GM19395 (cell line): Measurements from ENCODE around the gene ZFP57.
"Not testable (repeated sequence)": the region's sequence is repeated elsewhere in the genome, so short reads cannot be mapped to it uniquely, and the experiment has no call there.

Experiments used
- ATAC-seq: cut with Tn5 transposase; IDR thresholded peaks from one replicate; pipeline ENCODE4 v1.9.1; 2021; ENCODE audit warnings: mild to moderate bottlenecking, moderate library complexity; ENCODE audit not compliant: unreplicated experiment

Gene ZFP57

DNA sequence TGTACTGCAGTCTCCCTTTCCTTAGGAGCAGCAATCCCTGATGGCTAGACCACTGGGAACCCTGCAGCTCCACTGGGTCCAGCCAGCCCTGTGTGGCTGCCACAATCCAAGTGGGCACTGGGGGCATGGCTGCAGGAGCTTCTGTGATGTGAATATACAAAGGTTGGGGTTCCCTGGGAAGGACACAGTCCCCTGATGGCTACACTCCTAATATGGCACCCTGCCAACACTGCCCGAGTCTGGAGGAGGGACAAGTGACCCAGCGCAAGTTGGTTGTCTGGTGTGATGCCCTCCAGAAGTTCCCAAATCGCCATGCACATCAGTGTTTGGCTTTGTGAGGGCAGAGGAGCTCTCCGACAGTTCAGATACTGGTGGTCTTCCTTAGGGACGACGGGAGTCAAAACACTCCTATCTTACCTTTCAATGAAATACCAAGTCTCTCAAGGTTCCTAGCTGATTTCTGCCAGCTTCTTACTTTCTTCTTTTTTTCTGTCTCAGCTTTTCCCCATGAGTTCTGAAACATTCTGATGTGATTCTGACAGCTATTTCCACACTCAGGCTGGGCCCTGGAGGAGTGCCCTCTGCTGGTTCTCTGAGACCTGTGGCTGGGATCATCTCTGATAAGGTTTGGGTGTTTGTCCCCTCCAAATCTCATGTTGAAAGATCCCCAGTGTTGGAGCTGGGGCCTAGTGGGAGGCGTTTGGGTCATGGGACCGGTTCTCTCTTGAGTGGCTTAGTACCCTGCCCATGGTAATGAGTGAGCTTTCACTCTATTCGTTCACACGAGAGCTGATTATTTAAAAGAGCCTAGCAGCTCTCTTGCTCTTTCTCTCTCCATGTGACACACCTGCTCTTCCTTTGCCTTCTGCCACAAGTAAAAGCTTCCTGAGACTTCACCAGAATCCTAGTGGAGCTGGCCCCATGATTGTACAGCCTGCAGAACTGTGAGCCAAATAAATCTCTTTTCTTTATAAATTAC lies 15.5 kb upstream of the ZFP57 start:
- ATAC-seq, result no peak

DNA sequence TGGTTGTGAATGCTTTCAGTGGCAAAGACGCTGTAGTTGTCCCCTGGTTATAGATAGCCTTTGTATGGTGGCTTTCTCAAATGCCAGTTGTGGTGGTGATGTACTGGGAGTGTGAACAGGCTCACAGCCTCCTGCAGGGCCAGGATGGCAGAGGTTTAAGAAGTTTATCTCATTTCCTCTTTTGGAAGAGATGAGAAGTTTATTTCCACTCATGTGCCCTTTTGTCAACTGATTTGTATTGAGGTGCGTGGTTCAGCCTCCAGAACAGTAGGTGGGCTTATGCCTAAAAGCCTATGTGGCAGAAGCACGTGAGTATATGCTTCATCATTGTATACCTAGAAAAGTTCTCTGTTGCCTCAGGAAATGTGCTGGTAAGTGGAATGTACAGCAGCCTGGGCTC lies 13.7 kb upstream of the ZFP57 start:
- ATAC-seq, result no peak

DNA sequence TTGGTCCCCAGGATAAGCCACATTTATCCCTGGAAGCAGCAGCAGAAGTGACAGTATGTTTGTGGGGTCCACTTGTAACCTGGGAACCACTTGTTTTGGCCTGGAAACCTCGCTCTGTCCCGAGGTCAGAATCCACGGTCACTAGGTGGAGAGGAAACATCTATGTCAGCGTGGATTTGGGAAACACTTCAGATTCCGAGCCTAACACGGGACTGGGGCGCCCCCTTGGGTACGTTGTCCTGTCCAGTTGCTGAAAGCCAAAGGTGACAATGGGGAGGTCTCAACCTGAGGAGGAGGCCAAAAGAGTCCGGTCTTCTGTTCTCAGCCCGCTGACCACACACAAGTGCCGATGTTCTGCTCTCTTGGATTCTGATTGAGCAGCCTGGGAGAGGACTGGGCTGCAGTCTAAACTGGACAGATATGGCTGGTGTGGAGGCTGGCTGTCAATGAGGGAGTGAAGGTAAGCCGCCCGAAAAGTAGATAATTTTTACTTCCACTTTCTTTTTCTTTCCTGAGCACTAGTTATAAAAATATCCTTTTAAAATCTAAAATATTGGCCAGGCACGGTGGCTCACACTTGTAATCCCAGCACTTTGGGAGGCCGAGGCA lies 4.9 kb upstream of the ZFP57 start:
- ATAC-seq, result no peak

DNA sequence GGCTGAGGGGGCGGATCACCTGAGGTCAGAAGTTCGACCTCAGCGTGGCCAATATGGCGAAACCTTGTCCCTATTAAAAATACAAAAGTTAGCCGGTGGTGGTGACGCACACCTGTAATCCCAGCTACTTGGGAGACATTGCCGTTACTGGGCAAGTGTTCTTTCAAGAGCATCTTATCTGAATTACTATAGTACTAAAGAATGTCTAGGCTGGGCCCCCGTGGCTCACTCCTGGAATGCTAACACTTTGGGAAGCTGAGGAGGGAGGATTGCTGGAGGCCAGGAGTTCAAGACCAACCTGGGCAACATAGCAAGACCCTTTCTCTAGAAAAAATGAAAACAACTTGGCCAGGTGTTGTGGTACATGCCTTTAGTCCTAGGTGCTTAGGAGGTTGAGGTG lies 859 bp upstream of the ZFP57 start:
- ATAC-seq, result no peak

DNA sequence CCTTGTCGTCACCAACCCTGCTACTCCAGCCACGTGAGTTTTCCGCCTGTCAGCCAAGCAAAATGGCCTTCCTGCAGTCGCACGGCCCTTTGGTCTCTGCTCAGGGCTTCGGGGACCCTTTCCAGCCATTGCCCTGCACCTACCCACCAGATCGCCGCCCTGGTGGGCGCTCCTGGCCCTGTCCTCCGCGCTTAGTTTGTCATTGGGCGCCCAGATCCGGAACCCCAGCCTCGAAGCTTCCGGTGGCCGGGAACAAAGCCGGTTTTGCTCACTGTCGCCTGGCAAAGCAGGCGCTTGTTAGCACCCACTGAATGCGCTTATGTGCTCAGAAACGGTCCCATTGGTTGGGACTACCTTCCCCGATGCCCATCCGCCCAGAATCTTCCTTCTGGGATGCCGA lies 536 bp downstream of the ZFP57 start:
- no peak for ATAC-seq

DNA sequence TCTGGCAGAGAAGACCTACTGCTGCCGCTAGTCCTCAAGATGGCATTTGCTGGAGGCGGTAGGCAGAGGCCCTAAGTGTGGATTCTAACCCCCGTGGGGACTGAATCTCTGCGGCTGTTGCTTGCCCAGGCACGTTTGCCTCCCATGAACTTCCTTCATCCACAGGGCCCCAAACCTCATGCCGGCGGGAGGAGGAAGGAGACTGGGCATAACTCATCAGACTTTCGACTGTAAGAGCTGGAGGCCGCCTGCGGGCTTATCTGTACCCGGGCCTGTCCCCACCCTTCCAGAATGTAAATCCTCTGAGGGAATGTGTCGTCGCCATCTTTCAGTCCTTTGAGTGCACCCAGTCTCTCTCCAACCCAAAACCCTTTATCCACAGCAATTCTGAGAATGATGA lies 990 bp downstream of the ZFP57 start:
- ATAC-seq, result no peak

DNA sequence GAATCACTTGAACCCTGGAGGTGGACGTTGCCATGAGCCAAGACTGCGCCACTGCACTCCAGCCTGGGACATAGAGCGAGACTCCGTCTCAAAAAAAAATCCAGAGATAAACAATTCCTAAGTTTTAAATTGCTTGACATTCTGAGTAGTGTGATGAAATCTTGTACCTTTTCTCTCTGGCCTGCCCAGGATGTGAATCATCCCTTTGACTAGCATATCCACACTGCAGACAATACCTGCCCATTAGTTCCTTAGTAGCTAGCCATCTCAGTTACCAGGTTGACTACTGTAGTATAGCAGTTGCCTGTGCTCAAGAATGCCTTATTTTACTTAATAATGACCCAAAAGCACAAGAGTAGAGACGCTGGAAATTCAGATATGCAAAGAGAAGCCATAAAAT lies 2.8 kb downstream of the ZFP57 start:
- no peak for ATAC-seq

DNA sequence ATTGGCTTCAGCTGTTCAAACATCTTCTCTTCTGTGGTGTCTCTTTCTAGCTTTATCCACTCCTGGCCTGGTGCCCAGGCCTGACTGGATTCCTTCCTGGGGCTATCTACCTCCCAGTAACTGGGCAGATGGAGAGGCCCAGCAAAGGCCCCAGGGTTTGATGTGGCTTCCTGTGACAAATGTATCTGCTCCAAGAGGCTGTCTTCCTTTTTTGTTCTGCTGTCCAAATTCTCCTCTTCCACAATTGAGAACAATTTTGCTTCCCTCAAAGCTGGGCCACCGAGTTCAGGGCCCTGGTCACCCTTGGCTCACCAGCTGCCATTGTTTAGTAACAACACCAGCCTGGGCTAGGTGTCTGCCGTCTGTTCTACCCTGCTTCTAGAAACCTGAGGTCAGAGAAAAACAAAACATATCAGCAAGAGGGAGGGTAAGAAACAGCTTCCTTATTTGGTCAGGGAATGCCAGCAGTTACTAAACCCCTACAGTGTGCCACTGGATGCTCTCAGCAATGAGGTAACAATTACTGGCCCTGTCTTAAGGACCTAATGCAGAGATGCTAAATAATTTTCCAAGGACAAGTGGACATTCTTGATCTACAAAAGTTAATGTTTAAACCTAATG lies 3.9 kb downstream of the ZFP57 start:
- ATAC-seq, result no peak

DNA sequence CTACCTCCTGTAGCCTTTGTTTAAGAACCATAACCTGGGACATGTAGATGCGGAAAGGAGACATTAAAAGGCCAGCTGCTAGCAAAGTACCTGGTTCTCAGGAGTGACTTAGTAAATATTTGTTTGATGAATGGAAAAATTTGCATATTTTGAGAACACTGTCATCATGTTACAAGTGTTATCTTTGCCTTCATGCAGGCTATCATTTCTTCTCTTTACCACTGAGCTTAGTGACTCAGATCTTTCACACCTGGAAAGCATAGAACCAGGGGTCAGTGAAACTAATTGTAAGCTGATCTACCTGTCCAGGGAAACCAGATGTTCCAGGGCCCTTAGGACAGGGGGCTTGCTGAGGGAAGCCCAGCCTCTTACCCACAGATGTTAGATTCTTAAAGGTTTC lies 5.4 kb downstream of the ZFP57 start:
- ATAC-seq, result no peak

DNA sequence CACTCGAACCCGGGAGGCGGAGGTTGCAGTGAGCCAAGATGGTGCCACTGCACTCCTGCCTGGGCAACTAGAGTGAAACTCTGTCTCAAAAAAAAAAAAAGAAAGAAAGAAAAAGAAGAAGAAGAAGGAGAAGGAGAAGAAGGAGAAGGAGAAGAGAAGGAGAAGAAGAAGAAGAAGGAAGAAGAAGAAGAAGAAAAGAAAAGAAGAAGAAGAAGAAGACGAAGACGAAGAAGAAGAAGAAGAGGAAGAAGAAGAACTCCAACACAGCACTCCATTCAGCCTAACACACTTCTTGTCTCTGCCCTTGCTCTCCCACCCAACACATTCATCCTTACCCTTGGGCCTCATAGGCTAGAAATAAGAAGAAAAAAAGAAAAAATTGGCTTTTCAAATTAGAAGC lies 6.9 kb downstream of the ZFP57 start:
- no peak for ATAC-seq

DNA sequence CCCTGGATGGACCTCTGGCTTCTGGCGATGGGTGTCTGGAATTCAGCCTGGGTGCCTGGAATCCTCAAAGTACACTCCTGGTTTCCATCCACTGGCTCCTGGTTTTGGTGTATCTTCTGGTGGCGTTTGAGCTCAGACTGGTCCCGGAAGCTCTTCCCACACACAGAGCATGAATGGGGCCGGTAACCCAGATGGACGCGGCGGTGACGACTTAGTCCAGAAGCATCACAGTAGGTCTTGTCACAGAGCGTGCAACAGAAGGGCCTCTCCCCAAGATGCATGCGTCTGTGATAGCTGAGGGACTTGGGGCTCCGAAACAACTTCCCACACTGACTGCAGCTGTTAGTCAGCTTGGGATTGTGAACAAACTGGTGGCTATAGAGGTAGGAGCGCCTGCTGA lies 7.8 kb downstream of the ZFP57 start:
- no peak for ATAC-seq

DNA sequence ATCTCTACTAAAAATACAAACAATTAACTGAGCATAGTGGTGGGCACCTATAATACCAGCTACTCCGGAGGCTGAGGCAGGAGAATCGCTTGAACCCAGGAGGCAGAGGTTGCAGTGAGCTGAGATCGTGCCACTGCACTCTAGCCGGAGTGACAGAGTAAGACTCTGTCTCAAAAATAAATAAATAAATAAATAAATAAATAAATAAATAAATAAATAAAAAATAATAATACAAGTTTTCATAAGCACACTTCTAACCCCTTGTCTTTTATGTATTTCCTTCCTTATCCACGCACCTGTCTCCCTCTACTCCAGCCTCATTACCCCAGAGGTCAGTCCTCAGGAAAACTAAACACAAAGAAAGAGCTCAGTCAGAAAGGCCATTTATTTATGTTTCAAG lies 8.8 kb downstream of the ZFP57 start:
- not testable (repeated sequence) for ATAC-seq

DNA sequence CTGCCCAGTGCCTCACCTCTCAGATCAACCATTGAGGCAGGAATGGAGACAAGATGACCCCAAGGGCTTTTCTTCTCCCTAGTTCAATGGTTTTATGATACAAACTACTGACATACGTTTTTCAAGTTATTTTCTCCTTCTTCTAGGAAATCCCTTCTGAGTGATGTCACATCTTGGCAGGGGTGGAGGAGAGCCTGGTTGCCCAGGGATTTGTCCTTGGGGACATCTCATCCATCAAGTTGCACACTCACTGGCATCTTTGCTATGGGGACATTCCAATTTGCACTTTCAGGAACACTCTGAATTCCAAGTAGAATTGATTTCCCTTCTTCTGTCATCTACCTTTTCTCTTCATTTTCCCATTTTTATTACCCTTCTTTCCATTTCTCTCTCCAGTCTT lies 9.9 kb downstream of the ZFP57 start:
- no peak for ATAC-seq

DNA sequence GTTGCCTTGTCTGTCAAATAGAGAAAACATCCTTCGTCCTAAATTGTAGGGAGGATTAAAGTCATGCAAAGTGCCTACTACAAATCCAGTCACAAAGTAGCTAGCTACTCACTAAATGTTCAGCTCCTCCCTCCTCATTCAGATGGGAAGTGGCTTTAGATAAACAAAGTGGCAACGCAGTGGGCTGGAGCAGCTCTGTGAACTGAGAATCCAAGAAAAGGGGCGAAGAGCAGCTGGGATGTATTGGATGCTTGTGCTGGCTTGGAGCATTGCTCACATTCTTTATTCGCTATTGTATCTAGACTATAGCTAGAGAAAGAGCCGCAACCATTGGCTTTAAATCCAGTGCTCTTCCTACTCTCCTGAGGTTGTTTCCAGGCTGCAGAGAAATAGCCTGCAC lies 13.8 kb downstream of the ZFP57 start:
- no peak for ATAC-seq

DNA sequence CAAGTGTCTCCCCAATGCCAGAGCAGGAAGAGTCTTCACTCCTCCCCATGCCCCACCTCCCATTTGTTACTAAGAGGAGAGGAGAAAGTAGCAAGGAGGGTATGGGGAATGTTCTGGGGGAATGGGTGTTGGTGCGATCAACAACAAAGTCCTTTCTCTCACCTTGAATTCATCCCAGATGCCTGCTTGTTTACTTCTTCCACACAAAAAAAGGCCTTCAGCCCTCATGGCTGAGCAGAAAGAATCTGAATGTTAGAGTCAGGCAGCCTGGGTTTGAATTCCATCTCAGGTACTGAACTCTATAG lies 14.2 kb downstream of the ZFP57 start:
- no peak for ATAC-seq

DNA sequence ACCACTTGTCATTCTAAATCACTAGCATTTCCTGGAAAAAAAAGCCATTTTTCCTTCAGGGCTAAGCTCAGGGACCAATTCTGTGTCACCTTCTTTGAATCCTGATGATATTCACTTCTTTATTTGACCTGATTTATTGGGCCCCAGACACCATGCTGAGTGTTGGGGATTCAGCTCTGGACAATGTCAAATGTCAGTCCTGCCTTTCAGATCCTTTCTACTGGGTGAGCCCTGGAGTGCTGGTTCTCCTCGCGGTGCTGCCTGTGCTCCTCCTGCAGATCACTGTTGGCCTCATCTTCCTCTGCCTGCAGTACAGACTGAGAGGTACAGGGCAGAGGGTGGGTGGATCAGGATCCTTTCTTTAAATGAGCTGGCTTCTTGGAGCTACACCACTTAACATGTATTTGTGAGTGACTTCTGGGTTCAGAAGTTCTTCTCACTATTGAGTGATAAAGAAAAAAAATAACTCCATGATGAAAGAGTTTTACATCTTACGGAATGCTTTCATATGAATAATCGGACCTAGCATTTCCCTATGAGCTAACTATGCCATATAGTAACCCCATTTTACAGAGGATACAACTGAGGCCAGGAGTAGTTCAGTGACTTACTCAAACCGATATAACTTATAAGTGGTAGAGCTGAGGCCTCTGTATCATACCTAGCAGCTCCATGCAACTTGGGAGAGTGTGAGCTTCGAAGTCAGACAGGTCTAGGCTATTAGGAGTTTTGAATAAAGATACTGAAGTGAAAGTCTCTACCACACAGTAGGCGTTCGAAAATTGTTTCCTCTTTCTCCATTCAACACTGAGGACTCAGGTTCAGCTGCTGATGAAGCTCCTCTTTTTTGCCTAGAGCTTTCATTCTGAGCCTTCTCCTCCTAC lies 14.8 kb downstream of the ZFP57 start:
- ATAC-seq, result no peak

DNA sequence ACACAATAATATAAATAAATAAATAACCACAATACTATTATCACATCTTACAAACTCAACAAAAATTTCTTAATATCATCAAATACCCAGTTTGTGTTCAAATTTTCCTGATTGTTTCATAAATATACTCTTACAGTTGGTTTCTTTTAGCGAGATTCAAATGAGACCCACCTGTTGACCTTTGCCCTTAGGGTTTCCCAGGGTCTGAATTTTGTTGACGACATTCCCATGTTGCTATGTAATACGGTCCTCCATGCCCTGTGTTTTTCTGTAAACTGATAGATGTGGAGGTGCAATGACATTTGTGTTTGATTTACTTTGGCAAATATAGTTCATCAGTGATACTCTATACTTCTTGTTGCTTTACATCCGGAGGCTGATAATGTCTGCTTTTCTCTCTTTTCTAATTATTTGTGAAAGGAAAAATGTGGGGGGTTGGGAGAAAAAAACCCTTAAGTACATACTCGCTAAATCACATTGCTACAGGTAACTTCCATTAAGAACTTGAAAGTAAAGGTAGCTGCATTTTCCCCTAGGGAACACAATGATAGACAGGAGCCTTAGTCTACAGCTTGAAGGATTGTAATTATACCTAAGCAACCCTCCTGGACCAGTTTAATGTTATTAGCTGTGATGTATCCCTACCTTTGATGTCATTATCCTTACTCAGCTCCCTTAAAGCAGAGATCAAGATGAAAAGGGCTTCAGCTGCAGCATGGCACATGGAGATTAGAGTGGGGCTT lies 17.5 kb downstream of the ZFP57 start:
- ATAC-seq, result no peak

DNA sequence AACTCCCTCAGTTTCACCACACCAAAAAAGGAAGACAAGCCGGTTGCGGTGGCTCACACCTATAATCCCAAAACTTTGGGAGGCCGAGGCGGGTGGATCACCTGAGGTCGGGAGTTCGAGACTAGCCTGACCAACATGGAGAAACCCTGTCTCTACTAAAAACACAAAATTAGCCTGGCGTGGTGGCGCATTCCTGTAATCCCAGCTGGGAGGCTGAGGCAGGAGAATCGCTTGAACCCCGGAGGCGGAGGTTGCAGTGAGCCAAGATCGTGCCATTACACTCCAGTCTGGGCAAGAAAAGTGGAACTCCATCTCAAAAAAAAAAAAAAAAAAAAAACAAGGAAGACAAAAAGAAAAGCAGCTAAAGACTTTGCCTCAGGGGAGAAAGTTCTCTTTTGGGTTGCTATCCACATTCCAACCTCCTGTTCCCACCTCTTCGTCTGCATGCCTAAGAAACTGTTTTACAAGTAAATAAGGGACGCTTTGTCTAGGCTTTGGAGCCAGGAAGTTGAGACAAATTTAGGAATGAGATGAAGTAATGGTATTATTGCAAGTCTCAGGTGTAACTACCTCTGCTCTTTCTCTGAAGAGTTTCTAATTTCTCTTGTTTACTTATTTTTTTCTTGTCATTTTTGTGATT lies 19.3 kb downstream of the ZFP57 start:
- ATAC-seq, result not testable (repeated sequence)

DNA sequence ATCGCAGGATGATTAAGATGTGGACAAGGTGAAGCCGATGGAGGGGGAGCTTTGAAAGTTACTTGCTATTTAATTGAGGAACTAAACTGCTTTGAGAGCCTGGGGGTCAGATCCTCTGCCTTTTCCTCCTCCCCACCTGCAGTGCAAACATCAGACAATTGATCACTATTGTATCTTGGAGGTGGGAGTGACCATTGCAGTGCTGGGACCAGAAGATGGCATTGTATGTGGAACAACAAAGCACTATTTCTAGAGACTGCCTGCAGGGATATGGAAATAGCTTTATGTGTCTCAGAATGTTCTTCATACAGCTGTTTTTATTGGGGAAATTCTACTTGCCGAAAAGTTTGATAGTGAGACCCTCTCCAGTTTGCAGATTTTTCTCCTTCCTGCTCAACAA lies 19.9 kb downstream of the ZFP57 start:
- ATAC-seq, result no peak

DNA sequence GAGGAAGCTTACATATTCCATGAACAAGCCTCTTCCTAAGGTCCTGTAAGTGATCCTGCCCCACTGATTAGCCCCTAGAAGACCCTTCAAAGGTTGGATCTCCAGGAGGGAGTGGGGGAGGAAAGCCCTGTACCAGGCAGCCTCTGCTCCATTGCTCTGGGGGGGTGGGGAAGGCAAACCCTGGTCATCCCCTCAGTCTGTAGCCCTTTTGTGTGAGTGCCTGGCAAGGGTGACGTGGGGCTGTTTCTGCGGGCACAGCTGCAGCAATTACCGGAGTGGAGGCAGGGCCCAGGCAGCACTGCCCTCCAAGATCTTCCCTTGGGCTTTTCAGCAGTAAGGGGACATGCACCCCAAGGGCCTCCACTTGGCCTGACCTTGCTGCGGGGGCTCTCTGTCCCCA lies 24.2 kb downstream of the ZFP57 start, which contains the start of gene MOG:
Gene MOG (plus strand): TSS at position 295 of the 400 bp plus-strand sequence. CDS start 118 bp downstream, outside the sequence.
- no peak for ATAC-seq
